ENCODE results near the gene ZNF317. TPM values are rescaled to one million over a fixed set of nuclear protein-coding genes. Genes with fewer than 3 reads are reported as not detected.

ZNF317 gene
- total and polyA plus RNA-seq, 11 donors: 8.4 to 21.6 (median 13.5) TPM

DNA sequence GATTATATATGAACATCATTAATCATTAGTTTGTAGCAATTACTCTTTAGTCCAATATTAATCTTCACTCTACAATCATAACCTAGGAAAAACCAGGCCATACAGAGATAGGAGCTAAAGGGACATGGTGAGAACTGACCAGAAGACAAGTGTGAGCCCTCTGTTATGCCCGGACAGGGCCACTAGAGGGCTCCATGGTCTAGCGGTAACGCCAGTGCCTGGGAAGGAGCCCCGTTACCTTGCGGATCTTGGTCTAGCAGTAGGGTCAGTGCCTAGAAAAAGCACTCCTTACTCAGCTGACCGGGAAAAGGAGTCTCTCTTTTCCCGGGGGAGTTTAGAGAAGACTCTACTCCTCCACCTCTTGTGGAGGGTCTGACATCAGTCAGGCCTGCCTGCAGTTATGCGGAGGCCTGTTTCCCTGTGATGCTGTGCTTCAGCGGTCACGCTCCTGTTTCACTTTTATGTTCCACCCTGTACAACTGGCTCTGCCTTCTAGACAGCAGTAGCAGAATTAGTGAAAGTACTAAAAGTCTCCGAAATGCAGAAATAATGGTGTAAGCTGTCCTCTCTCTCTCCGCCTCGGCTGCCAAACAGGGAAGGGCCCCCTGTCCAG lies 65.4 kb downstream of the ZNF317 start:
- Histone ChIP-seq H3K4me1 (peaks cover 0 to 5% (median 0%) of the 10 kb centered on the region in 12 donors), H3K27me3 (peaks cover 0 to 20% (median 0%) of the 10 kb centered on the region in 9 donors), H3K36me3 (no peaks in the 10 kb centered on the region), H3K4me3 (peak overlapping the region in 10 of 12 donors; percentile 20 to 44 (median 40)), H3K27ac (no peak overlapping the region), H3K9me3 (no peaks in the 10 kb centered on the region)
- no peak for TF ChIP-seq POLR2A (IDR thresholded peaks at IDR 0.05)
- peak; percentile 82 to 99 (median 88) for TF ChIP-seq CTCF (IDR thresholded peaks at IDR 0.05)
- WGBS, 4 donors: 29 to 36% (median 31%) methylated on average over 13 of the region's 13 CpGs
- DNase-seq (peak; percentile 58 to 82 (median 63)), ATAC-seq (peak; percentile 69 to 77 (median 75))
- intact Hi-C loops (cut with DNase I): loop anchor here in 8 of 10 donors (2.0 to 10.0 kb wide), 6 partner anchors 69 to 592 kb away; partner anchors contain the start of gene ZNF266 (in 2 of the 8)

Other genes starting within 250 kb of the ZNF317 start
- gene MUC16, start 130.0 kb upstream of the ZNF317 start, total RNA-seq: 10 to 100 TPM in 1 of 9 donors, under 1 TPM in 3, not detected in 5; under 0.01 to 16.2 (median 0.05) TPM
- not detected for gene MUC16, start 130.0 kb upstream of the ZNF317 start, polyA plus RNA-seq
- gene OR1M1, start 53.3 kb upstream of the ZNF317 start, total RNA-seq: not detected
- not detected for gene OR1M1, start 53.3 kb upstream of the ZNF317 start, polyA plus RNA-seq
- gene OR7G2, start 32.9 kb upstream of the ZNF317 start, total RNA-seq: not detected
- not detected for gene OR7G2, start 32.9 kb upstream of the ZNF317 start, polyA plus RNA-seq
- not detected for gene OR7G1, start 24.6 kb upstream of the ZNF317 start, total RNA-seq
- not detected for gene OR7G1, start 24.6 kb upstream of the ZNF317 start, polyA plus RNA-seq
- gene OR7G3, start 13.4 kb upstream of the ZNF317 start, total RNA-seq: not detected
- gene OR7G3, start 13.4 kb upstream of the ZNF317 start, polyA plus RNA-seq: not detected
- not detected for gene OR7D2, start 38.6 kb downstream of the ZNF317 start, total RNA-seq
- not detected for gene OR7D2, start 38.6 kb downstream of the ZNF317 start, polyA plus RNA-seq
- not detected for gene OR7D4, start 79.2 kb downstream of the ZNF317 start, total RNA-seq
- gene OR7D4, start 79.2 kb downstream of the ZNF317 start, polyA plus RNA-seq: not detected
- gene OR7E24, start 110.5 kb downstream of the ZNF317 start, total RNA-seq: not detected
- gene OR7E24, start 110.5 kb downstream of the ZNF317 start, polyA plus RNA-seq: not detected
- gene ZNF699, start 169.4 kb downstream of the ZNF317 start, total RNA-seq: 1 to 10 TPM; 2.7 to 6.3 (median 4.1) TPM
- gene ZNF699, start 169.4 kb downstream of the ZNF317 start, polyA plus RNA-seq: 1 to 10 TPM in 1 of 2 donors, under 1 TPM in 1; 0.91 to 3.0 TPM
- 10 to 100 TPM; 12.3 to 19.1 (median 15.1) TPM for gene ZNF559, start 183.8 kb downstream of the ZNF317 start, total RNA-seq
- 10 to 100 TPM; 16.4 to 23.4 TPM for gene ZNF559, start 183.8 kb downstream of the ZNF317 start, polyA plus RNA-seq
- gene ZNF177, start 222.6 kb downstream of the ZNF317 start, total RNA-seq: 1 to 10 TPM; 1.0 to 4.6 (median 1.8) TPM
- 1 to 10 TPM; 1.8 to 2.2 TPM for gene ZNF177, start 222.6 kb downstream of the ZNF317 start, polyA plus RNA-seq